GM21825 (cell line): ENCODE data around the gene TRIM72.
"Not testable (repeated sequence)": the region's sequence is repeated elsewhere in the genome, so short reads cannot be mapped to it uniquely, and the experiment has no call there.

ENCODE experiments used
- ATAC-seq: cut with Tn5 transposase; IDR thresholded peaks from one replicate; pipeline ENCODE4 v1.9.1; 2021; ENCODE audit warnings: mild to moderate bottlenecking, moderate library complexity; ENCODE audit not compliant: unreplicated experiment

Gene TRIM72

DNA sequence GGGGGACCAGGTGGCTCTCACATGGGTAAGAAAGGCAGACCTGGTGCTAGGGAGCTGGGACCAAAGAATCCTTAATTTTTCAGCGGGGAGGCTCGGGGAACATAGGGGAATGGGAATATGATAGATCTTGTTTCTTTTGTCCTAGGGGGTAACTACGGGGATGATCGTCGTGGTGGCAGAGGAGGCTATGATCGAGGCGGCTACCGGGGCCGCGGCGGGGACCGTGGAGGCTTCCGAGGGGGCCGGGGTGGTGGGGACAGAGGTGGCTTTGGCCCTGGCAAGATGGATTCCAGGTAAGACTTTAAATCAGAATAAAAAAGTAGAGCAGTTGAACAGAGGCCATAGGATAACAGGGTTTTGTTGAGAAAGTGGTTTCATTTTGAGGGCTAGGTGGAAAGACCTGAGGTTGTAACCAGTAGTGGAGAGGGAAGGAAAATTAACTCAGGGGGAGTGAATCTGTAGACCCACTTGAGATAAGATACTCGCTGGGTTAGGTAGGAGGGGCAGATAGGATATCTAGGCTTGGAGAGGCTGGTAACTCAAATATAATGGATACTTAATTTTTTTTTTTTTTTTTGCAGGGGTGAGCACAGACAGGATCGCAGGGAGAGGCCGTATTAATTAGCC, 23.0 kb upstream of the TRIM72 start:
- no peak for ATAC-seq

DNA sequence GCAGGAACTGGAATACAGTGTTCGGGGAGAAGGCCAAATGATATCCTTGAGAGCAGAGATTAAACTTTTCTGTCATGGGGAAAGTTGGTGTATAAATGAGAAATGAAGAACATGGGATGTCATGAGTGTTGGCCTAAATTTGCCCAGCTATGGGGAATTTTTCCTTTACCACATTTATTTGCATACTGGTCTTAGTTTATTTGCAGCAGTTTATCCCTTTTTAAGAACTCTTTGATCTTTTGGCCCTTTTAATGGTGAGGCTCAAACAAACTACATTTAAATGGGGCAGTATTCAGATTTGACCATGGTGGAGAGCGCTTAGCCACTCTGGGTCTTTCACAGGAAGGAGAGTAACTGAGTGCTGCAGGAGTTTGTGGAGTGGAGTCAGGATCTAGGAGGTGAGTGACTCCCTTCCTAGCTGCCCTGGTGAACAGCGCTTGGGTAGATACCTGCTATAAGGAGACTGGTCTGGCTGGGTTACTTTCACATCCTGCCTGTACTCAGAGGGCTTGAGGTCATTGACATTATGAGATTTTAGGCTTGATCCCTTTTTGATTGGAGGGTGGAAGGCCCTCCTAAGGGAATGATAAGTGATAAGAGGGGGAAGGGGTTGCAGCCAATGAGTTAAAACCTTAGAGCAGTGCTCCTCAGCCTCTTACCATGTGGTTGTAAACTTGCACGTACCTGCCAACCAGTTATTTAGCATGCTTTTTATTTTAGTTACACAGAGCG, 22.1 kb upstream of the TRIM72 start:
- ATAC-seq: no peak

DNA sequence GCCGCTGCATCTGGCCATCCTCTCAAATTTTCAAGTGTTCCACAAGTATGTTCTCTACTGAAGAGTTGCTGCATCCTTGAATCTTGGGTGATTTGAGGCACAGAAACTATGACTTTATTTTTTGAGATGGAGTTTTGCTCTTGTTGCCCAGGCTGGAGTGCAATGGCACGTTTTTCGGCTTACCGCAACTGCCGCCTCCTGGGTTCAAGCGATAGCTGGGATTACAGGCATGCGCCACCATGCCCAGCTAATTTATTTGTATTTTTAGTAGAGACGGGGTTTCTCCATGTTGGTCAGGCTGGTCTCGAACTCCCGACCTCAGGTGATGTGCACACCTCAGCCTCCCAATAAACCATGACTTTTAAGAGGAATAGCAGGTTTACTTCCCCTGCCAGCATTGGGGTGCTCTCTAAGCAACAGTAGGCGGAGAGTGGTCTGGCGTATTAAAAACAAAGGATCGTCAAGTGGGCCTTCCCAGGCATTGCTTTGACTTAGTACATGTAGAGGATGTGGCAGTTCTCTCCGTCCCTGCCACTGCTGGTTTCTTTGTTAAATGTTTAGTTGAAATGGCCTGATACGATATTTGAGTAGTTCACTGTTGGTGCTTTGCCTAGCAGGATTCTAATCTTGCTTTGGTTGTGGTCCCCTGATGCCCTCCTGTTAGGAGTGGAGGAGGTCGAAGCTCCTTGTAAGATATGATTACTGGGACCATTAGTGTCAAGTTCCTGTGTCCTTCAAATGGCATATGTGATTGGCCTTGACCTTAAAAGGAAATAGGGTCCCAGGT, 20.9 kb upstream of the TRIM72 start:
- ATAC-seq: no peak

DNA sequence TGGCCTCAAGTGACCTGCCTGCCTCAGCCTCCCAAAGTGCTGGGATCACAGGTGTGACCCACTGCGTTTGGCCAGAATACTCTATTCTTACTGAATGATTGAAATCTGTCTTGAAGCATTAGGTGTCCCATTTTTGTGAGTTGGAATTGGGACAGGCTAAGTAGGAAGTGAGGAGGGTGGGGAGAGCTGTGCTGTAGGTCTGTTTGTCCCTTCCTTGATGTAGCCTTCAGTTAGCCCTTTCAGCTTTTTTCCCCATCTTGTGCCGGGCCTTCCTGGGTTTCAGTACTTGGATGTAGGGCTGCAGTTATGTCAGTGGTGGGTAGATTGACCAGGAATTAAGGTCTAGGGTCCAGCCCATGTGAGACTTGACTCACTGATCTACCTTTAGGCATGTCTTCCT, 20.0 kb upstream of the TRIM72 start:
- ATAC-seq: no peak

DNA sequence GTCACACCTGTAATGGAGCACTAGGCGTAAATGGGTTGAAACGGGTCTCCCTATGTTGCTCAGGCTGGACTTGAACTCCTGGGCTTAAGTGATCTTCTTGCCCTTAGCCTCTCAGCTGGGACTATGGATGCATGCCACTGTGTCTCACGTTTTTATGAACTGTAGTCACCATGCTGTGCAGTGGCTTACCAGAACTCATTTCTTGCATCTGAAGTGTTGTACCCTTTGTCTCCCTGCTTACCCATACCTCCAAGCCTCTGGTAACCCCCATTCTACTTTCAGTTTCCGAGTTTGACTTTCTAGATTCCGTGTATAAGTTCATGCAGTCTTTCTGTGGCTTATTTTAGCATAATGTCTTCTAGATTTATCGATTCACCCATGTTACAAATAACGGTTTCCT, 19.0 kb upstream of the TRIM72 start:
- ATAC-seq: no peak

DNA sequence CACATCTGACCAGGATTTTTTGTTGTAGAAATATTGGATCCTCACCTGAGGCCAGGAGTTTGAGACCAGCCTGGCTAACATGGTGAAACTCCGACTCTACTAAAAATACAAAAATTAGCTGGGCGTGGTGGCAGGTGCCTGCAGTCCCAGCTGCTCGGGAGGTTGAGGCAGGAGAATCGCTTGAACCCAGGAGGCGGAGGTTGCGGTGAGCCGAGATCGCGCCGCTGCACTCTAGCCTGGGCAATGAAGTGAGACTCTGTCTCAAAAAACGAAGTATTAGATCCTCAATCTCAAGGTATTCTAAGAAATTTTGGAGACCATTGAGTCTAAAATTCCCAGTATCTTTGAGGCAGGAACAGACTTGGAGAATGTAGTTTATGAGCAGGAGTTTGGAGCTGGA, 18.1 kb upstream of the TRIM72 start:
- not testable (repeated sequence) for ATAC-seq

DNA sequence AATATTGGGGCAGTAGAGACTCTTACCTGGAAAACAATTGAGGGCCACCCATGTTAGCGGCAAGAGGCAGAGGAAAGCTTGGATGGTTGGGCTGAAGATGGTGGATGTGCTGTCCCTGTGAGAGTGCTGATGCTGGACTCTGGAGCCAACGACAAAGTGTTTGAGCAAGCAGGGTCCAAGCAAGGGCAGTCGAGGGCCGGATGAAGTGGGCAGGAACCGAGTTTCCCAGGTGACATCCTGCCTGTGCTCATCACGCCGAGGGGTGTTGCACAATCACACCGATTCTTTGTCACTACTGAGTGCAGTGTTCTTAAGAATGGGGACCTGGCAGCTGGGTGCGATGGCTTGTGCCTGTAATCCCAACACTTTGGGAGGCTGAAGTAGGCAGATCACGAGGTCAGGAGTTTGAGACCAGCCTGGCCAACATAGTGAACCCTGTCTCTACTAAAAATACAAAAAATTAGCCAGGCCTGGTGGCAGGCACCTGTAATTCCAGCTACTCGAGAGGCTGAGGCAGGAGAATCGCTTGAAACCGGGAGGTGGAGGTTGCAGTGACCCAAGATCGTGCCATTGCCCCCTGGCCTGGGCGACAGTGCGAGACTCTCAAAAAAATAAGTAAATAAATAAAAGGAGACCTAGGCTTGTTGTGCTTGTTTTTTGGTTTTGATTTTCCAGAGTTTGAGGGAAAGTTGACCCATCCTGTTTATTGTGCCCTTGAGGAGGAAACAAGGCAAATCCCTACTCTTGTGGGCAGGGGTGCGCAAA, 17.4 kb upstream of the TRIM72 start:
- ATAC-seq: no peak

DNA sequence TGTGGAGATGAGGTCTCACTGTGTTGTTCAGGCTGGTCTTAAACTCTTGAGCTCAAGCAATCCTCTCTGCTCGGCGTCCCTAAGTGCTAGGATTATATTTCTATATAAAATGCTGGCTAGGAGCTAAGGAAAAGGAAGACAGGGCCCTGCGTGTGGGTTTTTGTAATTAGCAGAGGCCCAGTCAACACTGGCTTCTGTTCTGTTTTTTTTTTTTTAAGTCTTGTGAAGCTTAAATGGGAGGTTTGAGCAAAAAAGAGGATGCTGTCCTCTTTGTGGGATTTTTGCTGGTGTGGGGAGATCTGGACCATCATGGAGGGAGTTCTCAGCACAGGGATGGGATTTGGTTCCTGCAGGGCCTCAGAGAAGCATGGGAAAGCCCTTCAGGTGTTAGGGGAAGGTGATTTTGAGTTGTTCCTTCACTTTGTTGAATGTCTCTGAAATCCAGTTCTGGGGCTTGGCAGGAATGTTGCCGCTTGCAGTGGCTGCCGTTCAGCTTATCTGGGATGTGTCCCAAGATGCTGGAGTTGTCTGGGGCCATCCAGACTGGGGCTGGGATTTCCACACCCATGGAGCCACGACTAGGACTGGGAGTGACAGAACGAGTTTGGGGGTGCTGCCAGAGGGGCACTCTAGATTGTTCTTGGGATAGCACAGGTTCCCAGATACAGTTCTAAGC, 15.6 kb upstream of the TRIM72 start:
- ATAC-seq: no peak

DNA sequence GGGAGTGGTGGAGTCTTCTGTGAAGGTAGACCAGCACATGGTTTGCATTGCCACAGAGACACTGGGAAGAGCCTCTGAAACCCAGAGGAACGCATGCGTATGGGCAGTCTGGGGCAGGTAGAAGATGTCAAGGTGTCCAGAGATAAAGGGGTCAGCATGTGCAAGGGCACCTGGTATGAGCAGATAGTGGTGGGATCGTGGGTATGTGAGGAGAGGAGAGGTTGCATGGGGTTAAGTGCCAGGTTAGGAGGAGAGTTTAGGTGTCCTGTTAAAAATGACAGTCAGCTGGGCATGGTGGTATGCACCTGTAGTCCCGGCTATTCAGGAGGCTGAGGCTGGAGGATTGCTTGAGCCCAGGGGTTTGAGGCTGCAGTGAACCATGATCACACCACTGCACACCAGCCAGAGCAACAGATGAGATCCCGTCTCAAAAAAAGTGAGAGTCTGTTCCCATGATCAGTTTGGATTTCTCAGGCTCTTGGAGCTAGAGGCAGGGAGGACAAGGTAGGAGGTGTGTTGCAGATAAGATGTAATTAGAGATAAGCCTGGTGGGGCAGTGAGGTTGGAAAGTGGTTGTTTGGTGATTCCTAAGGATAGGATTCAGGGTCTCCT, 14.4 kb upstream of the TRIM72 start:
- no peak for ATAC-seq

DNA sequence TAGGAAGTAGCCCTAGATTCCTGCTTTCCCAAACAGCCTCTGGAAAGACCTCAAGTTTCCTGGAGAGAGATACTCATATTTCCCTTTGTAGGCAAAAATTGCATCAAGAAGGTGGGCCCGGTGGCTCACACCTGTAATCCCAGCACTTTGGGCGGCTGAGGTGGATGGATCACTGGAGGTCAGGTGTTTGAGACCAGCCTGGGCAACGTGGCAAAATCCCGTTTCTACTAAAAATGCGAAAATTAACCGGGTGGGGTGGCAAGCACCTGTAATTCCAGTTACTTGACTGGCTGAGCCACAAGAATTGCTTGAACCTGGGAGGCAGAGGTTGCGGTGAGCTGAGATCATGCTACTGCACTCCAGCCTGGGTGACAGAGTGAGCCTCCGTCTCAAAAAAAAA, 13.8 kb upstream of the TRIM72 start:
- ATAC-seq: not testable (repeated sequence)

DNA sequence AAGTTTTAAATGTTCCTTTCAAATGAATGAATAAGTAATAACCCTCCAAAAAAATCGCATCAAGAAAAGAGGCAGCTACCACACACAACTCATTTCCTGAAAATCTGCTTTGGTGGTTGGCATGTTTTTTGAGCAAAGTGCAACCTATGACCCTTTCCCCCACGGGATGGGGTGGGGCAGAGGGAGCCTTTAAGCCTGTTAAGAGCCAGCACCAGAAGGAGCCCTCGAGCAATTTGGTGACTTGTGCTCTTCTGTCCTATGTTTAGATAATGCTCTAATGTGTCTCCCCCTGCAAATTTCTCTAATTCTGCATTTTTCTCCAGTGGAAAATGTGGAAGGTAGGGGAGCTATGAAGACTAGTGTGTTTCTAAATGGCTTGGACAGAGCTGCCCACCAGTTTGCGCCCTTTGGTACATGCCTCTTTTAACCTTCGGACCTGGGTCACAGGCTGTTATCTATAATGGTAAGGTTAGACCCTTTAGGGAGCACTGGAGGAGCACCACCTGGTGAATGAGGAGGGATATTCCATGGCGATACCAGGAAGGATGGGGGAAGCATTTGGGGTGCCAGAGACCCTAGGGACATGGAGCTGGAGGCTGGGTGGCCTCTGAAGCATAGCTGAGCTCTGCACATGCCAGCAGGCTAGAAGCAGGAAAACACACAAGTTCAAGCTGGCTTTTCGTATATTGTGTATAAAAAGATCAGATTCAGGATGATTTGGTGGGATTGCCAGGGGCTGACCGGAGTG, 12.9 kb upstream of the TRIM72 start:
- no peak for ATAC-seq

DNA sequence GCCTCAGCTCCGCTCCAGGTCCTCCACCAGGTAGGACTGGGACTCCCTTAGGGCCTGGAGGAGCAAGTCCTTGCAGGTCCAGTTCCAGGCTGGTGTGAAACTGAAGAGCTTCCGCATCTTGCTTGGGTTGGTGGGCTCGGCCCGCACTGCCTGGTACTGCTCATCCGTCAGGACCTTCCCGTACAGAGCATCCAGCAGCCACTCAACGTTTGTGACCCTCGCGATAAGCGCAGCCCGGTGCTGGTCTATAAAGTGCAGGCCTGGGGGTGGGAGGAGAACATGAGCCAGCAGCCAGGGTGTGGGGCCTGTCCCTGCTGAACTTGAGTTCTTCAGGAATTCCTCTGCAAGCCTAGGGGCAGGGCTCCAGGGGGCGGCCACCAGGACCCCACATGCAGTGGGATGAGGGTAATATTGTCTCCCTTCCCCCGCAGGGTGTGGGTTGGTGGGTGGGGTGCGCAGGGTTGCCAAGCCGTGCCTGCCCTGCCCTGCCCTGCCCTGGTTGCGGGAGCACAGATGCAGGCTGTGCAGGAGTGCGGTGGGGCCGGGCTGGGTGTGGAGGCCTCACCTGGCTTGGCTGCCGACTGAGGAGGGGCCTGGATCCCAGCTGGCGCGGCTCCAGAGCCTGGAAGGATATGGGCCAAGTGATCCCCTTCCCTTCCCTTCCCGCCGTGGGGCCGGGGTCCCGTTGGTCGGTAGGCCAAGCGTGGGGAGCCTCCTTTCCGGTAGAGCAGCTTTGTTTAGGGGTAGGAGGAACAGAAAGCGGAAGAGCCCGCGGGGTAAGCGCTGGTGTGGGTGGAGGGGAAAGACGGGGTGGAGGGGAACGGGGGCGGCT, 12.1 kb upstream of the TRIM72 start:
- peak; percentile 44 for ATAC-seq

DNA sequence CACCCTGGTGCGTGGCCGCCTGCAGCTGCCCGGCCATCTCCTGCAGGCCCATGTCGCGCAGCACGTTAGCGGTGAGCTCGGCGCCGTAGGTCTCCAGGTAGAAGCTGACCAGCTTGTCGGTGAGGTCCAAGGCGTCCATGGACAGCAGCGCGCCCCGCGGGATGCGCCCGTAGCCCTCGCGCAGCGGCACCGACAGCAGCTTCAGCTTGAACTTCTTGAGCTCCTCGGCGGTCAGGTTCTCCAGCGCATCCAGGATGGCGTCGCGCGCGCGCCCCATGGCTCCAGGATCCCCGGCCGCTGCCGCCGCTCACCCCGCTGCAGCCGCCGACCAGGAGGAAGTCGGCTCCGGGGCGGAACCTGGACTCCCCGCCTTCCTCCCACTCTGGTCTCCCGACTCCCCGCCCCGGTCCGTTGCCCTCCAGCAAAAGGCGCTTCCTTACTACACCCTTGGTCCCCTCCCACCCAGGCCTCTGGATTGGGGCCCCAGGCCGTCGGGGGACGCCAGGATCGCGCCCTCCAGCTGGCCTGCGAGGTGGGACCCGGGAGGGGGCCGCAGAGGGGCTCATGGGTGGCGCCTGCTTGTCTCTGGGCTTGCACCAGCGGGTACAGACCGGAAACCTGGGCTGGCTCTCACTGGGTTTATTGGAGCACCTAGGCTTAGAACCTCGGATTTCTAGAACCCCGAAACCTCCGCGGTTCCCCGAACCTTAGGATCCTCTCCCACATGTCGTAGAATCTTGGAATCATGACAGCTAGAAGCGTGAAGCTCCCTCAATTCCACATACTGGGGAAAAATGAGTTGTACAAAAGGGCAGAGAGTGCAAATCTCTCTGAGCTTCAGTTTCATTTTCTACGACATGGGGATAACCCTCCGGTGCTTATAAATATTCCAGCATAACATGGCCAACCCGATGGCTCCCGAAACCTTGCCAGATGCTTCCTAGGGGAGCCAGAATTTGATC, 11.2 kb upstream of the TRIM72 start, which contains the start of gene PYCARD:
Gene PYCARD (minus strand): TSS at position 347 of the 962 bp plus-strand sequence. CDS start 70 bp downstream, at position 277.
- ATAC-seq: peak; percentile 34

DNA sequence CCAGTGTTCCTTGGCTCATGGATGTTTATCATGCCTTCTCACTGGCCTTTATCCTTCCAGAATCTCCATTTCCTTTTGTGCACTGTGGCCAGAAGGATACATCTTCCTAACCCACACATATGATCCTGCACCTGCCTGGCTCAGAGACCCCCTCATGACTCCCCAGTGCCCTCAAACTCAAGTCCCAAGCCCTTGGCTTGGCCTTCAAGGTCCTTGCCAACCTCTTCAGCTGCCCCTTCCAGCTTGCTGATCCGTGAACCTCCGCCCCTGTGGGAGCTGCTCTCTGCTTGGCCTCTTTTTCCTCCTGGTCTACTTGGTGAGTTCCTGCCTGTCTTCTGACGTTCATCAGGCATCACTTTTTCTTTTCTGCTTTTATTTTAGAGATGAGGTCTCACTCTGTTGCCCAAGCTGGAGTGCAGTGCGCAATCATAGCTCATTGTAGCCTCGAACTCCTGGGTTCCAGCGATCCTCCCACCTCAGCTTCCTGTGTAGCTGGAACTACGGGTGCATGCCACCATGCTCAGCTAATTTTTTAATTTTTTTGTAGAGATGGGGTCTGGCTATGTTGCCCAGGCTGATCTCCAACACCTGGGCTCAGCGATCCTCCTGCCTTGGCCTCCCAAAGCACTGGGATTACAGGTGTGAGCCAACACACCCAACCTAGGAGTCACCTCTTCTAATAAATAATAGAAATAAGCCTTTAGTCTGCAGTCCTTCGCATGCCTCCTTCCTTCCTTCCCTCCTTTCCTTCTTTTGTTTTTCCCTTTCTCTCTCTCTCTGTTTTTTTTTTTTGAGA, 8.8 kb upstream of the TRIM72 start:
- ATAC-seq: no peak

DNA sequence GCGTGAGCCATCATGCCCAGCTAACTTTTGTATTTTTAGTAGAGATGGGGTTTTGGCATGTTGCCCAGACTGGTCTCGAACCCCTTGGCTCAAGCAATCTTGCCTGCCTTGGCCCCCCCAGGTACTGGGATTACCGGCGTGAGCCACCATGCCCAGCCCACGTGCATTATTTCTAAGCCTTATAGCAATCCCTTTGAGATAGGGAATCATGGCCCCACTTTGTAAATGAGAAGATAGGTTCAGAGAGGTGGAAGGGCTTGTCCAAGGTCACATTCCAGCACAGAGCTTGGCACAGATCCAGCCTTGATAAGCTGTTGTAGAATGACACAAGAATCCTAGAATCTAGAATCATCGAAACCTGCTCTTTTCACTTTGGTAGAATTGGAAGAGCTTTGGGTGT, 7.1 kb upstream of the TRIM72 start:
- ATAC-seq: no peak

DNA sequence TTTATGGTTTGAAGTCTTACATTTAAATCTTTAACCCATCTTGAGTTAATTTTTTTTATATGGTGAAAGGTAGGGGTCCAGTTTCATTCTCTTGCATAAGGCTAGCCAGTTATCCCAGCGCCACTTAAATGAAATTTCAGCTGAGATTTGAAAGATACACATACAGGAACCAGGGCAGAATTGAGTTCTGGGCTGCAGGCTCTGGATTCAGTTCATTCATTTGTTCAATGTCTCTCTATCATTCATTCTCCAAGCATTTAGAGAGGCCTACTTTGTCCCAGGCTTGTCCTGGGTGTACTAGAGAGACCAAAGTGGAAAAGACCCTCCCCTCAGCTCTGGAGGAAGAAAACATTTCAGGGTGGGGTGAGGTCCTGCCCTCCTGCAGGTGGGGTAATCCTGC, 577 bp upstream of the TRIM72 start:
- no peak for ATAC-seq
